IMR-90 (cell line): ENCODE data around the gene NELL1. TPM values are rescaled to one million over a fixed set of nuclear protein-coding genes. Genes with fewer than 3 reads are reported as not detected.

Experiments
- ATAC-seq: fragments of 200-7000 bp; cut with Tn5 transposase; 2 replicates; pipeline ENCODE4 v1.9.1; 2020; ENCODE audit warnings: low read depth, mild to moderate bottlenecking, moderate library complexity
- BruUV-seq: library from RNA; stranded (reverse); fragments of 400-500 nt; replicated peaks from 2 replicates; lab custom pipeline; 2021; lab: Mats Ljungman, UMichigan
- CTCF ChIA-PET: fragments of 300-600 bp; formaldehyde crosslinking; extraction: SDS; loops from one replicate; lab custom pipeline; 2021; ENCODE audit warnings: antibody characterized with exemption; lab: Yijun Ruan, JAX
- POLR2A ChIA-PET: fragments of 300-600 bp; sonication (Branson Sonifier 250); formaldehyde crosslinking; loops from one replicate; lab custom pipeline; 2022; ENCODE audit warnings: antibody characterized with exemption; ENCODE audit not compliant: unreplicated experiment; lab: Charles Lee
- DNase-seq: peaks from one replicate; pipeline ENCODE4 v3.0.0; 2013
- H2AFZ ChIP-seq: replicated peaks from 2 replicates; pipeline ENCODE3; 2013; ENCODE audit warnings: low read length, mild to moderate bottlenecking; ENCODE audit not compliant: poor library complexity
- H2AK5ac ChIP-seq: 2 replicates; pipeline ENCODE4 v1.6.1; 2013; ENCODE audit warnings: low read depth, low read length, inconsistent platforms
- H2AK9ac ChIP-seq: replicated peaks from 2 replicates; pipeline ENCODE3; 2013; ENCODE audit warnings: mild to moderate bottlenecking, low read depth, low read length, moderate library complexity; ENCODE audit not compliant: poor library complexity
- H2BK120ac ChIP-seq: 2 replicates; pipeline ENCODE4 v1.6.1; 2013; ENCODE audit warnings: low read depth, low read length, inconsistent platforms
- H2BK15ac ChIP-seq: 3 replicates; pipeline ENCODE4 v1.6.1; 2013; ENCODE audit warnings: low read depth, low read length, inconsistent platforms
- H2BK20ac ChIP-seq: 2 replicates; pipeline ENCODE4 v1.6.1; 2013; ENCODE audit warnings: low read depth, mild to moderate bottlenecking, inconsistent platforms, low read length, moderate library complexity
- H2BK5ac ChIP-seq: 2 replicates; pipeline ENCODE4 v1.6.1; 2013; ENCODE audit warnings: mild to moderate bottlenecking, low read depth, low read length, inconsistent platforms; ENCODE audit not compliant: poor library complexity, severe bottlenecking
- H3K14ac ChIP-seq: replicated peaks from 2 replicates; pipeline ENCODE4 v1.6.1; 2013; ENCODE audit warnings: low read depth, low read length, inconsistent platforms
- H3K18ac ChIP-seq: 2 replicates; pipeline ENCODE4 v1.6.1; 2013; ENCODE audit warnings: low read depth, low read length, control low read depth
- H3K23ac ChIP-seq: 2 replicates; pipeline ENCODE4 v1.6.1; 2013; ENCODE audit warnings: low read depth, low read length, inconsistent platforms
- H3K27ac ChIP-seq: 2 replicates; pipeline ENCODE4 v1.5.1; 2013; ENCODE audit warnings: mild to moderate bottlenecking, control low read depth, low read length; ENCODE audit not compliant: insufficient read depth
- H3K27me3 ChIP-seq: 2 replicates; pipeline ENCODE4 v1.6.1; 2013; ENCODE audit warnings: low read length; ENCODE audit not compliant: control insufficient read depth, insufficient read depth
- H3K36me3 ChIP-seq: 2 replicates; pipeline ENCODE4 v1.6.1; 2013; ENCODE audit warnings: low read length, mixed read lengths; ENCODE audit not compliant: control insufficient read depth, insufficient read depth
- H3K4ac ChIP-seq: 2 replicates; pipeline ENCODE4 v1.6.1; 2013; ENCODE audit warnings: low read depth, low read length, inconsistent platforms
- H3K4me1 ChIP-seq: 2 replicates; pipeline ENCODE4 v1.6.1; 2013; ENCODE audit warnings: low read length, mixed read lengths; ENCODE audit not compliant: control insufficient read depth, insufficient read depth
- H3K4me2 ChIP-seq: 2 replicates; pipeline ENCODE4 v1.6.1; 2013; ENCODE audit warnings: low read depth, mild to moderate bottlenecking, control low read depth, low read length, moderate library complexity
- H3K4me3 ChIP-seq: 2 replicates; pipeline ENCODE4 v1.5.1; 2013; ENCODE audit warnings: low read depth, mild to moderate bottlenecking, control low read depth, low read length, moderate library complexity; ENCODE audit not compliant: insufficient read depth
- H3K56ac ChIP-seq: 2 replicates; pipeline ENCODE4 v1.6.1; 2013; ENCODE audit warnings: low read length, inconsistent platforms; ENCODE audit not compliant: insufficient read depth; ENCODE audit errors: extremely low read depth
- H3K79me1 ChIP-seq, 2 experiments: 2 replicates each; pipeline ENCODE4 v1.6.1; 2013; ENCODE audit warnings: low read length in 2 of 2, inconsistent platforms in 1 of 2, low read depth in 1 of 2
- H3K9ac ChIP-seq: 2 replicates; pipeline ENCODE4 v1.6.1; 2013; ENCODE audit warnings: low read depth, low read length, control low read depth
- H3K9me1 ChIP-seq: 2 replicates; pipeline ENCODE4 v1.6.1; 2013; ENCODE audit warnings: low read length, inconsistent platforms; ENCODE audit not compliant: insufficient read depth
- H3K9me3 ChIP-seq: 2 replicates; pipeline ENCODE4 v1.6.1; 2013; ENCODE audit warnings: low read length; ENCODE audit not compliant: control insufficient read depth, insufficient read depth
- H4K20me1 ChIP-seq: 2 replicates; pipeline ENCODE4 v1.6.1; 2013; ENCODE audit warnings: low read length, inconsistent platforms; ENCODE audit not compliant: insufficient read depth
- H4K5ac ChIP-seq: 2 replicates; pipeline ENCODE4 v1.6.1; 2013; ENCODE audit warnings: mild to moderate bottlenecking, low read depth, low read length, control low read depth
- H4K8ac ChIP-seq, 2 experiments: 2 replicates each; pipeline ENCODE4 v1.6.1; 2013; ENCODE audit warnings: low read depth in 2 of 2, low read length in 2 of 2, control low read depth in 1 of 2, inconsistent platforms in 1 of 2
- H4K91ac ChIP-seq: 2 replicates; pipeline ENCODE4 v1.6.1; 2013; ENCODE audit warnings: low read depth, low read length, inconsistent platforms; ENCODE audit not compliant: insufficient read depth
- BHLHE40 ChIP-seq: fragments of 150-350 bp; IDR thresholded peaks from 2 replicates; pipeline ENCODE4 v1.6.1; 2016; ENCODE audit warnings: mild to moderate bottlenecking, low read depth, low read length
- CEBPB ChIP-seq: IDR thresholded peaks from 2 replicates; pipeline ENCODE4 v1.6.1; 2012; ENCODE audit warnings: low read depth, low read length, improper control_type of control experiment
- CHD1 ChIP-seq: IDR thresholded peaks from 2 replicates; pipeline ENCODE4 v1.6.1; 2012; ENCODE audit warnings: low read depth, low read length, improper control_type of control experiment
- CTCF ChIP-seq: conservative IDR thresholded peaks from 2 replicates; pipeline ENCODE4 v1.5.1; 2012; ENCODE audit warnings: mild to moderate bottlenecking, low read depth, low read length, improper control_type of control experiment
- FOS ChIP-seq: fragments of 150-350 bp; IDR thresholded peaks from 2 replicates; pipeline ENCODE4 v1.6.1; 2016; ENCODE audit warnings: low read depth, low read length
- MAFK ChIP-seq: IDR thresholded peaks from 2 replicates; pipeline ENCODE4 v1.6.1; 2012; ENCODE audit warnings: low read depth, low read length, improper control_type of control experiment
- MAZ ChIP-seq: IDR thresholded peaks from 2 replicates; pipeline ENCODE4 v1.6.1; 2012; ENCODE audit warnings: low read depth, mild to moderate bottlenecking, low read length, improper control_type of control experiment, moderate library complexity, borderline replicate concordance
- MXI1 ChIP-seq: IDR thresholded peaks from 2 replicates; pipeline ENCODE4 v1.6.1; 2012; ENCODE audit warnings: low read depth, mild to moderate bottlenecking, low read length, moderate library complexity, borderline replicate concordance
- NFE2L2 ChIP-seq: fragments of 150-350 bp; IDR thresholded peaks from 2 replicates; pipeline ENCODE4 v1.6.1; 2016; ENCODE audit warnings: low read depth, mild to moderate bottlenecking, low read length
- POLR2A ChIP-seq: IDR thresholded peaks from 2 replicates; pipeline ENCODE4 v1.6.1; 2012; ENCODE audit warnings: mild to moderate bottlenecking, low read depth, low read length
- RAD21 ChIP-seq: IDR thresholded peaks from 2 replicates; pipeline ENCODE4 v1.6.1; 2012; ENCODE audit warnings: low read length, improper control_type of control experiment
- RCOR1 ChIP-seq: IDR thresholded peaks from 2 replicates; pipeline ENCODE4 v1.6.1; 2012; ENCODE audit warnings: mild to moderate bottlenecking, low read length, improper control_type of control experiment; ENCODE audit not compliant: insufficient replicate concordance
- RFX5 ChIP-seq: IDR thresholded peaks from 2 replicates; pipeline ENCODE4 v1.8.0; 2012; ENCODE audit warnings: low read depth, mild to moderate bottlenecking, low read length, moderate library complexity
- SMC3 ChIP-seq: fragments of 150-350 bp; IDR thresholded peaks from 2 replicates; pipeline ENCODE4 v1.6.1; 2016; ENCODE audit warnings: low read depth, mild to moderate bottlenecking, antibody characterized with exemption, low read length, moderate library complexity
- WGBS, 2 experiments: methylation state at CpG; one replicate each; pipeline versions ENCODE4 v1.1.5 to v1.1.7; 2013; ENCODE audit warnings: missing lambda C conversion rate in 2 of 2; ENCODE audit not compliant: insufficient read length in 1 of 2; ENCODE audit errors: extremely low coverage in 2 of 2; 5-methylcytosine and 5-hydroxymethylcytosine counted together
- dilution Hi-C: fragments of 300-500 bp; cut with HindIII; formaldehyde crosslinking; loops from one replicate; pipeline ENCODE4 v1.14.3; 2018; ENCODE audit warnings: low sequenced_read_pairs; ENCODE audit not compliant: unreplicated experiment
- in situ Hi-C: fragments of 300-500 bp; cut with MboI; formaldehyde crosslinking; loops from 3 replicates; pipeline ENCODE4 v1.14.3; 2019; ENCODE audit warnings: low sequenced_read_pairs, inconsistent platforms, mixed read lengths
- intact Hi-C: fragments of 100-400 bp; cut with micrococcal nuclease; formaldehyde crosslinking; loops from 2 replicates; pipeline ENCODE4 v1.10.0; 2022
- polyA plus RNA-seq, 3 experiments: library from polyadenylated mRNA; depleted of rRNA; stranded (reverse); fragments of >200 nt; gene quantifications; 2 replicates each; pipeline ENCODE4 v1.2.3, GENCODE V29; 2012; ENCODE audit warnings: low replicate concordance in 1 of 3
- total RNA-seq: library from RNA; depleted of rRNA; stranded (reverse); fragments of >200 nt; gene quantifications from 2 replicates; pipeline ENCODE4 v1.2.3, GENCODE V29; 2012
- TF ChIP-seq, protein P1 (sequence below): fragments of 150-350 bp; IDR thresholded peaks from 2 replicates; pipeline ENCODE4 v1.6.1; 2016; ENCODE audit warnings: low read depth, mild to moderate bottlenecking, low read length, moderate library complexity, borderline replicate concordance
- TF ChIP-seq, protein P2 (sequence below): fragments of 150-350 bp; IDR thresholded peaks from 2 replicates; pipeline ENCODE4 v1.6.1; 2017; ENCODE audit warnings: mild to moderate bottlenecking, antibody characterized with exemption, low read length, low read depth

NELL1 gene
- total and polyA plus RNA-seq, 2 of the 4 experiments (the other 2 are of a cell fraction) = not detected

DNA sequence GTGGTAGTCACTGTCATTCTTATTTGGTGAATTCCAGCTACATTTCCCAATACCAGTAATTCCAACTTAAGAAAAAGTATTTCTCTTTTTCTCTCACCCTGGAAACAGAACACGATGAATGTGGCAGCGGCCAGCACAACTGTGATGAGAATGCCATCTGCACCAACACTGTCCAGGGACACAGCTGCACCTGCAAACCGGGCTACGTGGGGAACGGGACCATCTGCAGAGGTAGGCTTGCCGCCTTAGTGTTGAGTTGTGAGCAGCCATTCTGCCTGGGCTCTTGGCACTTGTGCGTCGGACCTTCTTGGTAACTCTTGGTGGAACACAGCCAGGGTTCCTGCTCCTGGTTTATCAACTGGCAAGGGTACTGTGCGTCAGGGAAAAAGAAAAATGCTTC is 559.8 kb downstream of the NELL1 start:
- H2AFZ ChIP-seq = no peak overlapping the region
- H3K4me1 ChIP-seq = no peaks in the 10 kb centered on the region
- ChIA-PET CTCF (no interaction called here), POLR2A (no interaction called here)
- H3K18ac ChIP-seq = no peak overlapping the region
- in situ Hi-C loops = no loop called here
- no peak overlapping the region for H3K14ac ChIP-seq
- H3K79me1 ChIP-seq = no peaks in the 10 kb centered on the region
- no peaks in the 10 kb centered on the region for H3K36me3 ChIP-seq
- dilution Hi-C loops = no loop called here
- no peaks in the 10 kb centered on the region for H3K27me3 ChIP-seq
- intact Hi-C loops = no loop called here
- H3K23ac ChIP-seq = no peak overlapping the region
- no TSS peak for BruUV-seq
- no peak overlapping the region for H3K4ac ChIP-seq
- H3K56ac ChIP-seq = no peak overlapping the region
- no peaks in the 10 kb centered on the region for H3K9me1 ChIP-seq
- H2BK20ac ChIP-seq = no peak overlapping the region
- TF ChIP-seq BHLHE40 = no peak
- no peak for TF ChIP-seq NFE2L2
- no peak for TF ChIP-seq CTCF
- no peak for TF ChIP-seq RFX5
- TF ChIP-seq, protein P1, sequence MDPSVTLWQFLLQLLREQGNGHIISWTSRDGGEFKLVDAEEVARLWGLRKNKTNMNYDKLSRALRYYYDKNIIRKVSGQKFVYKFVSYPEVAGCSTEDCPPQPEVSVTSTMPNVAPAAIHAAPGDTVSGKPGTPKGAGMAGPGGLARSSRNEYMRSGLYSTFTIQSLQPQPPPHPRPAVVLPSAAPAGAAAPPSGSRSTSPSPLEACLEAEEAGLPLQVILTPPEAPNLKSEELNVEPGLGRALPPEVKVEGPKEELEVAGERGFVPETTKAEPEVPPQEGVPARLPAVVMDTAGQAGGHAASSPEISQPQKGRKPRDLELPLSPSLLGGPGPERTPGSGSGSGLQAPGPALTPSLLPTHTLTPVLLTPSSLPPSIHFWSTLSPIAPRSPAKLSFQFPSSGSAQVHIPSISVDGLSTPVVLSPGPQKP = no peak
- TF ChIP-seq RAD21 = no peak
- TF ChIP-seq MAFK = no peak
- no peak for TF ChIP-seq POLR2A
- no peak for TF ChIP-seq RCOR1
- no peak for TF ChIP-seq MXI1
- TF ChIP-seq FOS = no peak
- TF ChIP-seq CHD1 = no peak
- TF ChIP-seq, protein P2, sequence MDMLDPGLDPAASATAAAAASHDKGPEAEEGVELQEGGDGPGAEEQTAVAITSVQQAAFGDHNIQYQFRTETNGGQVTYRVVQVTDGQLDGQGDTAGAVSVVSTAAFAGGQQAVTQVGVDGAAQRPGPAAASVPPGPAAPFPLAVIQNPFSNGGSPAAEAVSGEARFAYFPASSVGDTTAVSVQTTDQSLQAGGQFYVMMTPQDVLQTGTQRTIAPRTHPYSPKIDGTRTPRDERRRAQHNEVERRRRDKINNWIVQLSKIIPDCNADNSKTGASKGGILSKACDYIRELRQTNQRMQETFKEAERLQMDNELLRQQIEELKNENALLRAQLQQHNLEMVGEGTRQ = no peak
- no peak for TF ChIP-seq MAZ
- no peak for TF ChIP-seq SMC3
- no peak for TF ChIP-seq CEBPB
- no peak overlapping the region for H2BK5ac ChIP-seq
- H4K20me1 ChIP-seq = no peaks in the 10 kb centered on the region
- no peak for DNase-seq
- no peak overlapping the region for H4K5ac ChIP-seq
- H2AK5ac ChIP-seq = no peak overlapping the region
- no peak overlapping the region for H2BK15ac ChIP-seq
- H3K9ac ChIP-seq = no peak overlapping the region
- 71% methylated on average over 5 of the region's 9 CpGs; no CpG with 5 or more reads in 1 of the 2 experiments for WGBS, 2 experiments
- no peak overlapping the region for H2AK9ac ChIP-seq
- peaks cover 18% of the 10 kb centered on the region for H3K9me3 ChIP-seq
- no peak overlapping the region for H2BK120ac ChIP-seq
- ATAC-seq = no peak
- no peak overlapping the region for H4K91ac ChIP-seq
- no peak overlapping the region for H3K4me2 ChIP-seq
- no peak overlapping the region for H3K27ac ChIP-seq
- no peak overlapping the region for H4K8ac ChIP-seq
- no peak overlapping the region for H3K4me3 ChIP-seq
